ENCODE results near the gene TBC1D10A.

Gene TBC1D10A

DNA sequence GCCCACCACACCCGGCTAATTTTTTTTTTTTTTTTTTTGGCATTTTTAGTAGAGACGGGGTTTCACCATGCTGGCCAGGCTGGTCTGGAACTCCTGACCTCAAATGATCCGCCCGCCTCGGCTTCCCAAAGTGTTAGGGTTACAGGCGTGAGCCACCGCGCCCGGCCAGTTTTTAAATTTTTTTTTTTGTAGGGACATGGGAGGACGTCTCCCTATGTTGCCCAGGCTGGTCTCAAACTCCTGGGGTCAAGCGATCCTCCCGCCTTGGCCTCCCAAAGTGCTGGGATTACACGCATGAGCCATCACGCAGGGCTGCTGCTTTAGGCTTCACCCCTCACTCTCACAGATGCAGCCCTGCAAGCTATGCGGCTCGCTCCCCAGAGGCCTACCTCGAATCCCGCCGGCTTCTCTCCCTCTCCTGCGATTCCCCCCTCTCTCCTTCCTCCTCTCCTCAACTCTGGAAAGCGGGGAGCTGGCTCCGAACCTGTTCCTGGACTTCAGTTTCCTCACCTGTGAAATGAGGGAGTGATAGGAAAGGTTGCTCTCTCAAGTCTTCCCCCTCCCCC lies 31.0 kb upstream of the TBC1D10A start:
- Histone ChIP-seq H3K9ac (ENCODE audit: low read depth, low read length, poor library complexity, severe bottlenecking) (no peak overlapping the region), H4K20me1 (ENCODE audit: insufficient read depth, low read length, poor library complexity, severe bottlenecking) (peaks cover 35% of the 10 kb centered on the region), H3K9me3 (ENCODE audit: insufficient read depth, low read depth, low read length) (no peaks in the 10 kb centered on the region), H3K4me1 (ENCODE audit: insufficient read depth, low read length, poor library complexity, severe bottlenecking) (peaks cover 26% of the 10 kb centered on the region), H2AFZ (ENCODE audit: low read length) (no peak overlapping the region), H3F3A (ENCODE audit: low read depth) (no peaks in the 10 kb centered on the region), H3K4me2 (ENCODE audit: low read depth, low read length, poor library complexity, severe bottlenecking) (peak overlapping the region; percentile 94), H3K79me2 (ENCODE audit: insufficient read depth, low read length) (peaks cover 37% of the 10 kb centered on the region), H3K9me2 (replicated peaks; ENCODE audit: low read depth, low read length) (no peaks in the 10 kb centered on the region), H3K27me3 (ENCODE audit: insufficient read depth, low read length, poor library complexity, severe bottlenecking) (no peaks in the 10 kb centered on the region), H3K36me3 (ENCODE audit: insufficient read depth, low read length) (peaks cover 3% of the 10 kb centered on the region; the same call in 1 of the 2 replicates), H3K4me3 (ENCODE audit: low read length, poor library complexity, severe bottlenecking) (peak overlapping the region; percentile 90)
- TF ChIP-seq, protein P1, sequence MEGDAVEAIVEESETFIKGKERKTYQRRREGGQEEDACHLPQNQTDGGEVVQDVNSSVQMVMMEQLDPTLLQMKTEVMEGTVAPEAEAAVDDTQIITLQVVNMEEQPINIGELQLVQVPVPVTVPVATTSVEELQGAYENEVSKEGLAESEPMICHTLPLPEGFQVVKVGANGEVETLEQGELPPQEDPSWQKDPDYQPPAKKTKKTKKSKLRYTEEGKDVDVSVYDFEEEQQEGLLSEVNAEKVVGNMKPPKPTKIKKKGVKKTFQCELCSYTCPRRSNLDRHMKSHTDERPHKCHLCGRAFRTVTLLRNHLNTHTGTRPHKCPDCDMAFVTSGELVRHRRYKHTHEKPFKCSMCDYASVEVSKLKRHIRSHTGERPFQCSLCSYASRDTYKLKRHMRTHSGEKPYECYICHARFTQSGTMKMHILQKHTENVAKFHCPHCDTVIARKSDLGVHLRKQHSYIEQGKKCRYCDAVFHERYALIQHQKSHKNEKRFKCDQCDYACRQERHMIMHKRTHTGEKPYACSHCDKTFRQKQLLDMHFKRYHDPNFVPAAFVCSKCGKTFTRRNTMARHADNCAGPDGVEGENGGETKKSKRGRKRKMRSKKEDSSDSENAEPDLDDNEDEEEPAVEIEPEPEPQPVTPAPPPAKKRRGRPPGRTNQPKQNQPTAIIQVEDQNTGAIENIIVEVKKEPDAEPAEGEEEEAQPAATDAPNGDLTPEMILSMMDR (conservative IDR thresholded peaks at IDR 0.05; ENCODE audit: low read length) = no peak
- no peak for TF ChIP-seq EZH2phosphoT487 (IDR thresholded peaks at IDR 0.05; ENCODE audit: borderline replicate concordance)

DNA sequence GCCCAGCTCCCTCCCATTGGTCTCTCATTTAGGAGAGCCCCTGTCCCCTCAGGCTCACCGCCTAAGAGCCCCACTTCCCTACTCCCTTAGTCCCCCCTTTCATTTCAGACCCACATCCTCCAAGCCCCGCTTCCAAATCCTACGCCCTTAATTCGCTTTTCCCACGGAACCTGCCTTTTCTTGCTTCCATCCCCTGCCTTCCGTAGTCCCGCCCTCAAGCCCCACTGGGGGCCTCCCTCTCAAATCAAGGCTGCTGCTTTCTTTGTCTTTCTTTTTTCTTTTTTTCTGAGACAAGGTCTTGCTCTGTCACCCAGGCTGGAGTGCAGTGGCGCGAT lies 30.5 kb upstream of the TBC1D10A start:
- no peaks in the 10 kb centered on the region for H3K27me3 ChIP-seq (ENCODE audit: insufficient read depth, low read length, poor library complexity, severe bottlenecking)
- H2AFZ ChIP-seq (ENCODE audit: low read length) = peak overlapping the region; percentile 69
- H3K79me2 ChIP-seq (ENCODE audit: insufficient read depth, low read length) = peaks cover 43% of the 10 kb centered on the region
- H3K4me2 ChIP-seq (ENCODE audit: low read depth, low read length, poor library complexity, severe bottlenecking) = peak overlapping the region; percentile 94
- H3K9me3 ChIP-seq (ENCODE audit: insufficient read depth, low read depth, low read length) = no peaks in the 10 kb centered on the region
- peak overlapping the region; percentile 90 for H3K4me3 ChIP-seq (ENCODE audit: low read length, poor library complexity, severe bottlenecking)
- no peaks in the 10 kb centered on the region for H3F3A ChIP-seq (ENCODE audit: low read depth)
- peaks cover 39% of the 10 kb centered on the region for H4K20me1 ChIP-seq (ENCODE audit: insufficient read depth, low read length, poor library complexity, severe bottlenecking)
- peaks cover 8% of the 10 kb centered on the region; the same call in 1 of the 2 replicates for H3K36me3 ChIP-seq (ENCODE audit: insufficient read depth, low read length)
- peaks cover 30% of the 10 kb centered on the region for H3K4me1 ChIP-seq (ENCODE audit: insufficient read depth, low read length, poor library complexity, severe bottlenecking)
- peak overlapping the region; percentile 83 for H3K9ac ChIP-seq (ENCODE audit: low read depth, low read length, poor library complexity, severe bottlenecking)
- no peak for TF ChIP-seq EZH2phosphoT487 (IDR thresholded peaks at IDR 0.05; ENCODE audit: borderline replicate concordance)
- TF ChIP-seq, protein P1 (conservative IDR thresholded peaks at IDR 0.05; ENCODE audit: low read length) = no peak
- no peaks in the 10 kb centered on the region for H3K9me2 ChIP-seq (replicated peaks; ENCODE audit: low read depth, low read length)

DNA sequence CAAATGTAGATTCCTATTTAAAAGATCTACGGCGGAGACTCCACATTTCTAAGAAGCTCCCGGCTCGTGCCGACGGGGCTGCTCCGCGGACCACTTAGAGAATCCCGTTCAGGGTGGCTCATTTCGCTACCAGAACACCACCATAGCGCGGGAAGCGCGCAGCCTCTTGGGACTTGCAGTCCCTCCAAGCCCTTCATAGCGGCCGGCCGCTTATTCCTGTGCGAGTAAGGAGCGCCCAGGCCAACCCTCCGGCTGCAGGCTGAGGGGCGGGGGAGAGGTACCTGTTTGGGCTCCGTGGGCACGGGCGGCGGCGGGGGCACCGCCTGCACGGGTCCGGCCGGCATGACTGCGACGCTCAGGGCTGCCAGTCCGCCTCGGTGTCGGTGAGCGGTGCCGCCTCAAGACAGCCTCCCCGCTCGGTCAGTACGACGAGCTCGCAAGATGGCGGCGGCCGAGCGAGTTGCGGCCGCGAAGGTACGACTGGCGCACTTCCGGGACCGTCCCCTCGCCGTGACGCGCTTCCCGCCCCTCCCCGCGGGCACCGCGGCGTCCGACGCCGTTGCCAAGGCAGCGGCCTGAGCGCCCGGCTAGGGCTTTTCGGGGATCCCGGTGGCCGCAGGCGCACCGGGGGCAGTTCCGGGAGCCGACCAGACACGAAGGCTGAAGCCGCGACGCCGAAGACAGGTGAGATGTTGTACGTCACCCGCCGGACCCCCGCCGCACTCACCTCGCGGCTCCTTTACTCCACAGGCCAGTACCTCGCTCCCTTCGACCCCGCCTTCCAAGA lies 29.9 kb upstream of the TBC1D10A start, which contains the start of the genes CCDC157 and SF3A1:
CCDC157 (plus strand) TSS at position 559 of the 787 bp plus-strand sequence. CDS start 8,994 bp downstream, outside the sequence.
SF3A1 (minus strand) TSS at position 446 of the 787 bp plus-strand sequence; CDS start at position 344, 102 bp downstream.
- Histone ChIP-seq H3K4me1 (ENCODE audit: insufficient read depth, low read length, poor library complexity, severe bottlenecking) (peaks cover 30% of the 10 kb centered on the region), H3K9me2 (replicated peaks; ENCODE audit: low read depth, low read length) (no peaks in the 10 kb centered on the region), H3F3A (ENCODE audit: low read depth) (no peaks in the 10 kb centered on the region), H3K9ac (ENCODE audit: low read depth, low read length, poor library complexity, severe bottlenecking) (peak within 1 kb of the TSS; percentile 83), H3K79me2 (ENCODE audit: insufficient read depth, low read length) (peaks cover 48% of the 10 kb centered on the region), H3K36me3 (ENCODE audit: insufficient read depth, low read length) (peaks cover 14% of the 10 kb centered on the region; the same call in 1 of the 2 replicates), H3K27me3 (ENCODE audit: insufficient read depth, low read length, poor library complexity, severe bottlenecking) (no peaks in the 10 kb centered on the region), H4K20me1 (ENCODE audit: insufficient read depth, low read length, poor library complexity, severe bottlenecking) (peaks cover 43% of the 10 kb centered on the region), H3K4me2 (ENCODE audit: low read depth, low read length, poor library complexity, severe bottlenecking) (peak within 1 kb of the TSS; percentile 94), H3K9me3 (ENCODE audit: insufficient read depth, low read depth, low read length) (no peaks in the 10 kb centered on the region), H3K4me3 (ENCODE audit: low read length, poor library complexity, severe bottlenecking) (peak within 1 kb of the TSS; percentile 90), H2AFZ (ENCODE audit: low read length) (peak within 1 kb of the TSS; percentile 69)
- TF ChIP-seq EZH2phosphoT487 (IDR thresholded peaks at IDR 0.05; ENCODE audit: borderline replicate concordance) = no peak
- TF ChIP-seq, protein P1 (conservative IDR thresholded peaks at IDR 0.05; ENCODE audit: low read length) = no peak
